ENCODE results near the gene PIEZO2. TPM values are rescaled to one million over a fixed set of nuclear protein-coding genes. Genes with fewer than 3 reads are reported as not detected.
A peak's percentile ranks its signal among the peaks of the same experiment; 100 is the strongest.

The PIEZO2 gene
- total RNA-seq, 1 experiment from 2014 or later: 0.57 TPM

- no TSS peak for BruUV-seq (replicated peaks)
- TF ChIP-seq CTCF (IDR thresholded peaks at IDR 0.05) (no peak), TCF7L2 (IDR thresholded peaks at IDR 0.05; ENCODE audit: low read depth, low read length) (0 out of 2 replicates have a peak, but pooled peaks have one; percentile 3), SIN3A (IDR thresholded peaks at IDR 0.05; ENCODE audit: borderline replicate concordance, insufficient read depth, low read depth, low read length) (no peak)
- Histone ChIP-seq H3K36me3 (ENCODE audit: control insufficient read depth, insufficient read depth, low read length) (no peaks in the 10 kb centered on the region), H3K27ac (ENCODE audit: low read length) (no peak overlapping the region), H3K9me3 (ENCODE audit: control insufficient read depth, insufficient read depth, low read depth, low read length) (no peaks in the 10 kb centered on the region), H3K4me1 (ENCODE audit: control insufficient read depth, insufficient read depth, low read length) (no peaks in the 10 kb centered on the region), H3K27me3 (ENCODE audit: control insufficient read depth, insufficient read depth, low read length) (peaks cover 2% of the 10 kb centered on the region; the same call in 1 of the 2 replicates), H3K4me3 (ENCODE audit: low read depth in 2 of 2, low read length in 2 of 2) (no peak overlapping the region; a peak in 1 of 4 replicates)
- in situ Hi-C loops (cut with HindIII; ENCODE audit: low pct_unique_long_range_greater_than_20kb, low sequenced_read_pairs): no loop called here
- ATAC-seq: peak; percentile 68; the same call in 1 of the 2 replicates
- no peak for DNase-seq (ENCODE audit: low read depth, low spot score)
- POLR2A ChIA-PET: no interaction called here
- intact Hi-C loops (cut with micrococcal nuclease; ENCODE audit: unreplicated experiment): no loop called here
- CTCF ChIA-PET: no interaction called here
Observed at GRCh38 chr18:10726198-10727068, 422.9 kb downstream of the PIEZO2 start.

- no TSS peak for BruUV-seq (replicated peaks)
- ChIA-PET POLR2A (no interaction called here), CTCF (no interaction called here)
- Histone ChIP-seq H3K36me3 (ENCODE audit: control insufficient read depth, insufficient read depth, low read length) (no peaks in the 10 kb centered on the region), H3K27me3 (ENCODE audit: control insufficient read depth, insufficient read depth, low read length) (peaks cover 2% of the 10 kb centered on the region; the same call in 1 of the 2 replicates), H3K4me1 (ENCODE audit: control insufficient read depth, insufficient read depth, low read length) (no peaks in the 10 kb centered on the region), H3K4me3 (ENCODE audit: low read depth in 2 of 2, low read length in 2 of 2) (no peak overlapping the region), H3K27ac (ENCODE audit: low read length) (no peak overlapping the region), H3K9me3 (ENCODE audit: control insufficient read depth, insufficient read depth, low read depth, low read length) (no peaks in the 10 kb centered on the region)
- no peak for ATAC-seq
- TF ChIP-seq TCF7L2 (IDR thresholded peaks at IDR 0.05; ENCODE audit: low read depth, low read length) (no peak), SIN3A (IDR thresholded peaks at IDR 0.05; ENCODE audit: borderline replicate concordance, insufficient read depth, low read depth, low read length) (no peak), REST (IDR thresholded peaks at IDR 0.05; ENCODE audit: insufficient read depth in 1 of 2, low read depth in 2 of 2, low read length in 1 of 2) (no peak), POLR2AphosphoS5 (IDR thresholded peaks at IDR 0.05; ENCODE audit: low read depth, low read length) (no peak), CTCF (IDR thresholded peaks at IDR 0.05) (no peak)
- intact Hi-C loops (cut with micrococcal nuclease; ENCODE audit: unreplicated experiment): no loop called here
- no peak for DNase-seq (ENCODE audit: low read depth, low spot score)
- in situ Hi-C loops (cut with HindIII; ENCODE audit: low pct_unique_long_range_greater_than_20kb, low sequenced_read_pairs): no loop called here
Observed at GRCh38 chr18:10724666-10725065, 424.7 kb downstream of the PIEZO2 start.

Measured in Panc1 (cell line).